SK-N-SH treated with all-trans-retinoic acid at 6 μM for 48 hours (cell line): ENCODE data around the gene CA9.

ENCODE experiments used
- BACH2 ChIP-seq: fragments of 250-450 bp; sonication (Bioruptor Pico); IDR thresholded peaks from 2 replicates; pipeline ENCODE4 v1.9.0; 2021; ENCODE audit warnings: mild to moderate bottlenecking, borderline replicate concordance
- CSDC2 ChIP-seq: fragments of 250-450 bp; sonication (Bioruptor Pico); IDR thresholded peaks from 2 replicates; pipeline ENCODE4 v1.5.0; 2020; ENCODE audit warnings: mild to moderate bottlenecking, moderate library complexity
- CSRNP3 ChIP-seq: fragments of 250-450 bp; sonication (Bioruptor Pico); IDR thresholded peaks from 2 replicates; pipeline ENCODE4 v1.5.1; 2021; ENCODE audit warnings: mild to moderate bottlenecking, moderate library complexity
- ESRRG ChIP-seq: fragments of 250-450 bp; sonication (Bioruptor Pico); IDR thresholded peaks from 2 replicates; pipeline ENCODE4 v1.6.1; 2021; ENCODE audit warnings: mild to moderate bottlenecking
- PATZ1 ChIP-seq: fragments of 250-450 bp; sonication (Bioruptor Pico); IDR thresholded peaks from 2 replicates; pipeline ENCODE4 v1.8.0; 2020; ENCODE audit warnings: mild to moderate bottlenecking, moderate library complexity, borderline replicate concordance
- POU6F1 ChIP-seq: fragments of 250-450 bp; sonication (Bioruptor Pico); IDR thresholded peaks from 2 replicates; pipeline ENCODE4 v1.8.0; 2021; ENCODE audit warnings: low read depth, mild to moderate bottlenecking, moderate library complexity, borderline replicate concordance
- PPARA ChIP-seq: fragments of 250-450 bp; sonication (Bioruptor Pico); IDR thresholded peaks from 2 replicates; pipeline ENCODE4 v1.5.0; 2020; ENCODE audit warnings: mild to moderate bottlenecking, borderline replicate concordance
- TCF4 ChIP-seq: fragments of 250-450 bp; sonication (Bioruptor Pico); IDR thresholded peaks from 2 replicates; pipeline ENCODE4 v1.8.0; 2021; ENCODE audit warnings: mild to moderate bottlenecking, moderate library complexity, borderline replicate concordance
- ZFP3 ChIP-seq: fragments of 250-450 bp; sonication (Bioruptor Pico); IDR thresholded peaks from 2 replicates; pipeline ENCODE4 v1.5.0; 2020; ENCODE audit warnings: mild to moderate bottlenecking, moderate library complexity
- ZFP30 ChIP-seq: fragments of 450-650 bp; formaldehyde crosslinking; IDR thresholded peaks from 2 replicates; pipeline ENCODE4 v1.5.0; 2022; ENCODE audit warnings: mild to moderate bottlenecking, moderate library complexity

GRCh38 chr9:35667939-35668338 is 5.8 kb upstream of the CA9 start:
- TF ChIP-seq CSDC2 (no peak), ZFP3 (CRISPR knock-in tag) (no peak), TCF4 (CRISPR knock-in tag) (no peak), ZFP30 (CRISPR knock-in tag) (no peak), BACH2 (CRISPR knock-in tag) (no peak), PATZ1 (CRISPR knock-in tag) (no peak), CSRNP3 (CRISPR knock-in tag) (no peak), POU6F1 (CRISPR knock-in tag) (no peak), PPARA (no peak), ESRRG (CRISPR knock-in tag) (no peak)
